Natural killer cell (primary cell): Measurements from ENCODE around the gene TBX15. TPM values are rescaled to one million over a fixed set of nuclear protein-coding genes. Genes with fewer than 3 reads are reported as not detected.
"Not testable (repeated sequence)": the region's sequence is repeated elsewhere in the genome, so short reads cannot be mapped to it uniquely, and the experiment has no call there.

ENCODE experiments used
- ATAC-seq, 3 donors: fragments of 150-1000 bp in 2 of 3; fragments of 200-7000 bp in 1 of 3; cut with Tn5 transposase; 1 replicate in 1 of 3; 2 replicates in 2 of 3; pipeline ENCODE4 v1.10.0; 2021; ENCODE audit warnings: mild to moderate bottlenecking in 2 of 3, moderate library complexity in 2 of 3
- DNase-seq, 2 donors: peaks; one replicate each; pipeline versions ENCODE4 v3.0.0 to v3.0.0-alpha.2; 2013 to 2021; ENCODE audit warnings: mixed read lengths in 1 of 2
- H3K27ac ChIP-seq: one replicate; pipeline ENCODE4 v1.5.1; 2013; ENCODE audit warnings: mild to moderate bottlenecking, low read length
- H3K27me3 ChIP-seq: one replicate; pipeline ENCODE4 v1.6.1; 2013; ENCODE audit warnings: low read length; ENCODE audit not compliant: control insufficient read depth, insufficient read depth
- H3K36me3 ChIP-seq: one replicate; pipeline ENCODE4 v1.6.1; 2013; ENCODE audit warnings: low read length; ENCODE audit not compliant: control insufficient read depth, insufficient read depth
- H3K4me1 ChIP-seq: one replicate; pipeline ENCODE4 v1.6.1; 2013; ENCODE audit warnings: low read length; ENCODE audit not compliant: control insufficient read depth, insufficient read depth
- H3K4me3 ChIP-seq: one replicate; pipeline ENCODE4 v1.5.1; 2013; ENCODE audit warnings: low read length
- H3K9me3 ChIP-seq: one replicate; pipeline ENCODE4 v1.6.1; 2013; ENCODE audit warnings: low read length; ENCODE audit not compliant: control insufficient read depth, insufficient read depth
- H3K27ac Mint-ChIP-seq, 2 donors: one replicate each; pipeline ENCODE4 v1.8.0; 2022; ENCODE audit warnings: mild to moderate bottlenecking in 2 of 2, mixed read lengths in 2 of 2, moderate library complexity in 1 of 2
- H3K27me3 Mint-ChIP-seq, 2 donors: one replicate each; pipeline ENCODE4 v1.8.0; 2022; ENCODE audit warnings: low read depth in 2 of 2, mixed read lengths in 2 of 2
- H3K36me3 Mint-ChIP-seq: one replicate; pipeline ENCODE4 v1.8.0; 2022; ENCODE audit warnings: mixed read lengths
- H3K4me1 Mint-ChIP-seq, 2 donors: one replicate each; pipeline ENCODE4 v1.8.0; 2022; ENCODE audit warnings: mixed read lengths in 2 of 2
- H3K4me3 Mint-ChIP-seq: one replicate; pipeline ENCODE4 v1.8.0; 2022; ENCODE audit warnings: mild to moderate bottlenecking, moderate library complexity, mixed read lengths
- H3K9me3 Mint-ChIP-seq, 2 donors: one replicate each; pipeline ENCODE4 v1.8.0; 2022; ENCODE audit warnings: mixed read lengths in 2 of 2
- WGBS: methylation state at CpG from one replicate; pipeline ENCODE4 v1.1.7; 2013; ENCODE audit warnings: missing lambda C conversion rate; ENCODE audit not compliant: insufficient coverage; 5-methylcytosine and 5-hydroxymethylcytosine counted together
- intact Hi-C: fragments of 100-400 bp; cut with micrococcal nuclease; formaldehyde crosslinking; loops from one replicate; pipeline ENCODE4 v1.14.2; 2022
- total RNA-seq, 4 donors: library from RNA; stranded (reverse); fragments of 120-200 nt in 1 of 4; gene quantifications; one replicate each; pipeline versions ENCODE4 v1.2.3 to v1.2.4, GENCODE V29; 2013 to 2022
- TF ChIP-seq, protein P1 (sequence below): fragments of 200-600 bp; IDR thresholded peaks from one replicate; pipeline ENCODE4 v1.8.0; 2022; ENCODE audit warnings: antibody characterized with exemption

TBX15 gene
- total RNA-seq, 3 donors from 2014 or later (not counting 1 experiment from before 2014, with no cell fraction given), result not detected

DNA sequence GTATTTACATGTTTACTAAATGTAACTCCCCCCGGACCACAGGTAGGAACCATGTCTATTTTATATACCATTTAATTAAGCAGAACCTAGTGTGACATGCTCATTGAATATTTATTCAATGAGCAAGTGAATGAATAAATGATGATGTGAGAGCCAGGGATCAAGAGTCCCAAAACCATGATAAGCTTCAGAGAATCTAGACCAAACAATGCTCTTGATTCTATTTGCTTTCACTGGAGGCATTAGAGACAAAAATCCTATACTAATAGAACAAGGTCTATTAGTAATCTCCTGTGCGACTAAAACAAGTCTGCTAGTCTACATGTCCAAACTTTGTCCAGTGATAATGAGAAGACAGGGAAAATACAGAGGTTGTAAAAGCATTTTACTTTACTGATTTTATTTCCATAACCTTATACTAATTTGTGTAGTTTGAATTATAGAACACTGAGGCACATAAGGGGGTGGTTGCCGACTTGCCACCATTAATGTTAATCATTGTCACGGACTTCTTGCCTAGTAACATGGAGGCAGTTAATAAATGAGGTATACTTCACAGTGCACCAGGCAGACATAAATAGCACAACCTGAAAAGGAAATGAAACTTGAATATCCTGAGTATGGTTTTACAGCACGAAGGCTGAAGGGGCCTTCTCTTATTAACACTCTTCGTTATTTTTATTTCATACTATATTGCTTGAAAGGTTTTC, 69.8 kb downstream of the TBX15 start:
- no peak overlapping the region for H3K4me3 Mint-ChIP-seq
- WGBS, result 58% methylated on average over 4 of the region's 6 CpGs
- no peak overlapping the region for H3K27ac ChIP-seq
- H3K4me3 ChIP-seq, result no peak overlapping the region
- no peaks in the 10 kb centered on the region for H3K36me3 Mint-ChIP-seq
- no peaks in the 10 kb centered on the region for H3K4me1 Mint-ChIP-seq
- H3K36me3 ChIP-seq, result no peaks in the 10 kb centered on the region
- no peaks in the 10 kb centered on the region for H3K27me3 ChIP-seq
- H3K27me3 Mint-ChIP-seq, result no peaks in the 10 kb centered on the region
- H3K9me3 ChIP-seq, result no peaks in the 10 kb centered on the region
- peaks cover 9 to 11% of the 10 kb centered on the region in 2 donors for H3K9me3 Mint-ChIP-seq
- TF ChIP-seq, protein P1, sequence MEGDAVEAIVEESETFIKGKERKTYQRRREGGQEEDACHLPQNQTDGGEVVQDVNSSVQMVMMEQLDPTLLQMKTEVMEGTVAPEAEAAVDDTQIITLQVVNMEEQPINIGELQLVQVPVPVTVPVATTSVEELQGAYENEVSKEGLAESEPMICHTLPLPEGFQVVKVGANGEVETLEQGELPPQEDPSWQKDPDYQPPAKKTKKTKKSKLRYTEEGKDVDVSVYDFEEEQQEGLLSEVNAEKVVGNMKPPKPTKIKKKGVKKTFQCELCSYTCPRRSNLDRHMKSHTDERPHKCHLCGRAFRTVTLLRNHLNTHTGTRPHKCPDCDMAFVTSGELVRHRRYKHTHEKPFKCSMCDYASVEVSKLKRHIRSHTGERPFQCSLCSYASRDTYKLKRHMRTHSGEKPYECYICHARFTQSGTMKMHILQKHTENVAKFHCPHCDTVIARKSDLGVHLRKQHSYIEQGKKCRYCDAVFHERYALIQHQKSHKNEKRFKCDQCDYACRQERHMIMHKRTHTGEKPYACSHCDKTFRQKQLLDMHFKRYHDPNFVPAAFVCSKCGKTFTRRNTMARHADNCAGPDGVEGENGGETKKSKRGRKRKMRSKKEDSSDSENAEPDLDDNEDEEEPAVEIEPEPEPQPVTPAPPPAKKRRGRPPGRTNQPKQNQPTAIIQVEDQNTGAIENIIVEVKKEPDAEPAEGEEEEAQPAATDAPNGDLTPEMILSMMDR, result no peak
- DNase-seq (no peak), ATAC-seq (no peak)
- intact Hi-C loops, result no loop called here
- no peak overlapping the region for H3K27ac Mint-ChIP-seq
- no peaks in the 10 kb centered on the region for H3K4me1 ChIP-seq

DNA sequence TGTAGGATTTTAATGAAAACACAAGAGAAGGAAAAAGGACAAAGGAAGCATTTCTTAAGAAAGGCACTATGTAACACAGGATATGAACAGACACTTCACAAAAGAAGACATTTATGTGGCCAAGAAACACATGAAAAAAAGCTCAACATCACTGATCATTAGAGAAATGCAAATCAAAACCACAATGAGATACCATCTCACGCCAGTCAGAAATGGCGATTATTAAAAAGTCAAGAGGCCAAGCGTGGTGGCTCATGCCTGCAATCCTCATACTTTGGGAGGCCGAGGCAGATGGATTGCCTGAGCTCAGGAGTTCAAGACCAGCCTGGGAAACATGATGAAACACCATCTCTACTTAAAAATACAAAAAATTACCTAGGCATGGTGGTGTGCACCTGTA, 71.8 kb downstream of the TBX15 start:
- H3K36me3 ChIP-seq, H3K27ac Mint-ChIP-seq, DNase-seq, H3K27ac ChIP-seq, H3K9me3 ChIP-seq, H3K27me3 ChIP-seq, H3K36me3 Mint-ChIP-seq, H3K27me3 Mint-ChIP-seq, H3K4me3 ChIP-seq, intact Hi-C loops, ATAC-seq, H3K4me3 Mint-ChIP-seq, H3K4me1 ChIP-seq, H3K4me1 Mint-ChIP-seq: not testable (repeated sequence)
- WGBS, result 94% methylated on average over 4 of the region's 4 CpGs
- H3K9me3 Mint-ChIP-seq, result peaks cover 12 to 14% of the 10 kb centered on the region in 2 donors

DNA sequence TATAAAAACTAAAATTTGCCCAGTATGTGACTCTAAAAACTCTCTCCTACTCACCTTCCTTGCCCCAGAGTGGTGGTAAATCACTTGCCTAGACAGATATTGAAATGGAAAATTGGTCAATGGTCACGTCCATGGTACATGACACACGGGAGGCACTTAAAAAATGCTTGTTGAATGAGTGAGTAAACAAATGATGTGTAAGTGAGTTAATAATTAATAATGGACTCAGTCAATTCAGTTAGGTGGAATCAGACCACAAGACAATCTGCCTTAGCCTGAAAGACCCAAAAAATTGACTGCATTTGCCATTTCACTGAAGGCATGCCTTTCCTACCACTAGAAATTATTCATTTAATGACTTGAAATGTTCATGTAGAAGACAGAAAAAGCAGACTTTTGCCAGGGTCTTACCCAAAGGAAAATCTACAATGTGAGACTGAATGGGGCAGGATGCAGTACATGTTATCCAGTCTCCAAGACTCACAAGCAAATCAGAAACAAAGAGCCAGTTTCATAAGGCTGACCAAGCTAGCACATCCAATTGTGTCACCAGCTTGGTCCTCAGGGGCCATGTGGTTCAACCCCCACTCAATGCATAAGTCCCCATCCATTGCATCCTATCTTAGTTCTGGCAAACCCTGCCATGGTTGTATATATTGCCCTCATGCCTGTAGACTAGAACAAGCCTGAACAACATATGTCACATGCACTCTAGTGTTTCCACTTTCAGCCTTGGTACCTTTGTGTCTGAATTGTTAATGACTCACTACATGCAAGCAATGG, 73.6 kb downstream of the TBX15 start:
- intact Hi-C loops, result no loop called here
- TF ChIP-seq, protein P1, result no peak
- no peak overlapping the region for H3K27ac Mint-ChIP-seq

DNA sequence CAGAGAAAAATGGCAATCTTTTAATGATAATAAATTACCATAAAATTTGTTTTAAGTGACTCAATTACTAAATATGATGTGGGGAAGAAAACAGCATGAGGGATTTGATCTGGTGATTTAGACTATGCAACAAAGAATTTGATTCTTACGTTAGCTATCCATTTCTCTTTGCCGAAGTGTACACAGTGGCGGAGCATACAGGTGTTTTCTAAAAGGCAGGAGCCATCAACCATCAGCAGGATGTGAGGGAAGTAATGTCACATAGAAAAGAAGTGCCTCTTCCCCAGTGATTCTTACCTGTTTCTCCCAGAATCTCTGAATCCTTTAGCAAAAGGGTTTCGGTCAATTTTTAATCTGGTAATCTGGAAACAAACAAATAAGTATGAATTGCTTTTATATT, 74.3 kb downstream of the TBX15 start:
- Histone ChIP-seq H3K36me3 (no peaks in the 10 kb centered on the region), H3K4me3 (no peak overlapping the region), H3K27me3 (no peaks in the 10 kb centered on the region), H3K9me3 (no peaks in the 10 kb centered on the region), H3K4me1 (no peaks in the 10 kb centered on the region), H3K27ac (no peak overlapping the region)
- 98% methylated on average over 3 of the region's 4 CpGs for WGBS
- Mint-ChIP-seq H3K27ac (no peak overlapping the region), H3K4me3 (no peak overlapping the region), H3K9me3 (peaks cover 11 to 13% of the 10 kb centered on the region in 2 donors), H3K36me3 (no peaks in the 10 kb centered on the region), H3K4me1 (no peaks in the 10 kb centered on the region), H3K27me3 (no peaks in the 10 kb centered on the region)
- TF ChIP-seq, protein P1, result no peak
- no peak for ATAC-seq
- DNase-seq, result no peak
- intact Hi-C loops, result no loop called here

More for the DNA sequence above, 73.6 kb downstream of the TBX15 start:
- H3K4me1 ChIP-seq, result no peaks in the 10 kb centered on the region
- Mint-ChIP-seq H3K27me3 (no peaks in the 10 kb centered on the region), H3K9me3 (peaks cover 11 to 13% of the 10 kb centered on the region in 2 donors), H3K4me1 (no peaks in the 10 kb centered on the region), H3K4me3 (no peak overlapping the region), H3K36me3 (no peaks in the 10 kb centered on the region)
- 84% methylated on average over 2 of the region's 2 CpGs for WGBS
- ATAC-seq (no peak), DNase-seq (no peak)
- no peaks in the 10 kb centered on the region for H3K27me3 ChIP-seq
- no peak overlapping the region for H3K27ac ChIP-seq
- H3K9me3 ChIP-seq, result no peaks in the 10 kb centered on the region
- H3K4me3 ChIP-seq, result no peak overlapping the region
- H3K36me3 ChIP-seq, result no peaks in the 10 kb centered on the region
